Loucy (cell line): ENCODE results near the gene PCCA.

Experiments used
- EZH2phosphoT487 ChIP-seq: fragments of 200-600 bp; IDR thresholded peaks from 2 replicates; pipeline ENCODE4 v1.6.1; 2018; ENCODE audit warnings: antibody characterized with exemption, mild to moderate bottlenecking, moderate library complexity, borderline replicate concordance
- TF ChIP-seq, protein P1 (sequence below): fragments of 200-600 bp; sonication (generic); conservative IDR thresholded peaks from 2 replicates; pipeline ENCODE4 v1.5.1; 2014; ENCODE audit warnings: mild to moderate bottlenecking, antibody characterized with exemption, low read length

GRCh38 chr13:100100115-100100879 is 11.4 kb downstream of the PCCA start:
- TF ChIP-seq, protein P1, sequence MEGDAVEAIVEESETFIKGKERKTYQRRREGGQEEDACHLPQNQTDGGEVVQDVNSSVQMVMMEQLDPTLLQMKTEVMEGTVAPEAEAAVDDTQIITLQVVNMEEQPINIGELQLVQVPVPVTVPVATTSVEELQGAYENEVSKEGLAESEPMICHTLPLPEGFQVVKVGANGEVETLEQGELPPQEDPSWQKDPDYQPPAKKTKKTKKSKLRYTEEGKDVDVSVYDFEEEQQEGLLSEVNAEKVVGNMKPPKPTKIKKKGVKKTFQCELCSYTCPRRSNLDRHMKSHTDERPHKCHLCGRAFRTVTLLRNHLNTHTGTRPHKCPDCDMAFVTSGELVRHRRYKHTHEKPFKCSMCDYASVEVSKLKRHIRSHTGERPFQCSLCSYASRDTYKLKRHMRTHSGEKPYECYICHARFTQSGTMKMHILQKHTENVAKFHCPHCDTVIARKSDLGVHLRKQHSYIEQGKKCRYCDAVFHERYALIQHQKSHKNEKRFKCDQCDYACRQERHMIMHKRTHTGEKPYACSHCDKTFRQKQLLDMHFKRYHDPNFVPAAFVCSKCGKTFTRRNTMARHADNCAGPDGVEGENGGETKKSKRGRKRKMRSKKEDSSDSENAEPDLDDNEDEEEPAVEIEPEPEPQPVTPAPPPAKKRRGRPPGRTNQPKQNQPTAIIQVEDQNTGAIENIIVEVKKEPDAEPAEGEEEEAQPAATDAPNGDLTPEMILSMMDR = no peak
- no peak for TF ChIP-seq EZH2phosphoT487
